H9 (cell line): ENCODE measurements around the gene CCDC89. TPM values are rescaled to one million over a fixed set of nuclear protein-coding genes. Genes with fewer than 3 reads are reported as not detected.

ENCODE experiments used
- DNase-seq: peaks from one replicate; pipeline ENCODE4 v3.0.0-alpha.2; 2017
- H2AFZ ChIP-seq: one replicate; pipeline ENCODE4 v1.6.1; 2013; ENCODE audit warnings: mild to moderate bottlenecking, low read length, control low read depth, moderate library complexity
- H2AK5ac ChIP-seq: 2 replicates; pipeline ENCODE4 v1.6.1; 2013; ENCODE audit warnings: low read length, control low read depth, mixed read lengths; ENCODE audit not compliant: insufficient read length
- H2BK120ac ChIP-seq: one replicate; pipeline ENCODE4 v1.6.1; 2013; ENCODE audit warnings: low read depth, mild to moderate bottlenecking, low read length, control low read depth, inconsistent platforms; ENCODE audit not compliant: poor library complexity, severe bottlenecking
- H2BK12ac ChIP-seq: 2 replicates; pipeline ENCODE4 v1.6.1; 2013; ENCODE audit warnings: low read length, control low read depth, mixed read lengths, low read depth; ENCODE audit not compliant: insufficient read length
- H2BK15ac ChIP-seq: 2 replicates; pipeline ENCODE4 v1.6.1; 2013; ENCODE audit warnings: low read depth, low read length, control low read depth
- H2BK20ac ChIP-seq: one replicate; pipeline ENCODE4 v1.6.1; 2013; ENCODE audit warnings: low read depth, mild to moderate bottlenecking, low read length, control low read depth, inconsistent platforms; ENCODE audit not compliant: poor library complexity, severe bottlenecking
- H2BK5ac ChIP-seq: 2 replicates; pipeline ENCODE4 v1.6.1; 2013; ENCODE audit warnings: low read length, control low read depth, mixed read lengths; ENCODE audit not compliant: insufficient read length
- H3K14ac ChIP-seq: 2 replicates; pipeline ENCODE4 v1.6.1; 2013; ENCODE audit warnings: low read length, control low read depth; ENCODE audit not compliant: insufficient read depth
- H3K18ac ChIP-seq: 2 replicates; pipeline ENCODE4 v1.6.1; 2013; ENCODE audit warnings: low read depth, mild to moderate bottlenecking, mixed read lengths, low read length, control low read depth; ENCODE audit not compliant: insufficient read length
- H3K23ac ChIP-seq: 2 replicates; pipeline ENCODE4 v1.6.1; 2013; ENCODE audit warnings: low read length, control low read depth, mixed read lengths, low read depth; ENCODE audit not compliant: insufficient read length
- H3K23me2 ChIP-seq: 2 replicates; pipeline ENCODE4 v1.6.1; 2013; ENCODE audit warnings: low read depth, mild to moderate bottlenecking, mixed read lengths, low read length, control low read depth; ENCODE audit not compliant: insufficient read length, poor library complexity, severe bottlenecking
- H3K27ac ChIP-seq: 2 replicates; pipeline ENCODE4 v1.5.1; 2013; ENCODE audit warnings: low read length, control low read depth, mixed read lengths, low read depth; ENCODE audit not compliant: insufficient read length
- H3K27me3 ChIP-seq: 2 replicates; pipeline ENCODE4 v1.6.1; 2013; ENCODE audit warnings: low read length, control low read depth, inconsistent platforms; ENCODE audit not compliant: insufficient read depth
- H3K4ac ChIP-seq: 2 replicates; pipeline ENCODE4 v1.6.1; 2013; ENCODE audit warnings: low read depth, mild to moderate bottlenecking, control low read depth, inconsistent platforms, low read length, moderate library complexity
- H3K4me1 ChIP-seq: 2 replicates; pipeline ENCODE4 v1.6.1; 2013; ENCODE audit warnings: low read length, control low read depth, inconsistent platforms; ENCODE audit not compliant: insufficient read depth
- H3K4me2 ChIP-seq: 2 replicates; pipeline ENCODE4 v1.6.1; 2013; ENCODE audit warnings: low read length, control low read depth, mixed read lengths; ENCODE audit not compliant: insufficient read length, insufficient read depth
- H3K56ac ChIP-seq: 2 replicates; pipeline ENCODE4 v1.6.1; 2013; ENCODE audit warnings: low read depth, mild to moderate bottlenecking, mixed read lengths, low read length, control low read depth; ENCODE audit not compliant: insufficient read length
- H3K79me1 ChIP-seq: 2 replicates; pipeline ENCODE4 v1.6.1; 2013; ENCODE audit warnings: low read depth, mild to moderate bottlenecking, moderate library complexity, low read length, control low read depth, inconsistent platforms; ENCODE audit not compliant: insufficient read depth, poor library complexity, severe bottlenecking
- H3K79me2 ChIP-seq: 2 replicates; pipeline ENCODE4 v1.6.1; 2013; ENCODE audit warnings: low read length, control low read depth, inconsistent platforms; ENCODE audit not compliant: insufficient read depth
- H3K9ac ChIP-seq: 2 replicates; pipeline ENCODE4 v1.6.1; 2013; ENCODE audit warnings: low read length, control low read depth, mixed read lengths; ENCODE audit not compliant: insufficient read length; ENCODE audit errors: extremely low read depth
- H3K9me3 ChIP-seq: one replicate; pipeline ENCODE4 v1.6.1; 2013; ENCODE audit warnings: low read depth, low read length, inconsistent platforms; ENCODE audit not compliant: control insufficient read depth
- H3T11ph ChIP-seq: one replicate; pipeline ENCODE4 v1.6.1; 2013; ENCODE audit warnings: mild to moderate bottlenecking, low read length, control low read depth, inconsistent platforms
- H4K20me1 ChIP-seq: one replicate; pipeline ENCODE4 v1.6.1; 2013; ENCODE audit not compliant: control insufficient read depth, insufficient read length, insufficient read depth
- H4K5ac ChIP-seq: 2 replicates; pipeline ENCODE4 v1.6.1; 2013; ENCODE audit warnings: low read depth, mild to moderate bottlenecking, mixed read lengths, low read length, control low read depth; ENCODE audit not compliant: insufficient read length
- H4K8ac ChIP-seq: replicated peaks from 2 replicates; pipeline ENCODE4 v1.6.1; 2013; ENCODE audit warnings: low read length, control low read depth, mixed read lengths, low read depth; ENCODE audit not compliant: insufficient read length
- H4K91ac ChIP-seq: 2 replicates; pipeline ENCODE4 v1.6.1; 2013; ENCODE audit warnings: low read depth, mild to moderate bottlenecking, moderate library complexity, mixed read lengths, low read length, control low read depth; ENCODE audit not compliant: insufficient read length
- H3K27ac Mint-ChIP-seq, 3 experiments: 2 replicates in 2 of 3; 3 replicates in 1 of 3; pipeline ENCODE4 v1.8.0; 2020 to 2021; ENCODE audit warnings: mixed read lengths in 3 of 3, mild to moderate bottlenecking in 1 of 3, moderate library complexity in 1 of 3
- H3K27me3 Mint-ChIP-seq: 2 replicates; pipeline ENCODE4 v1.8.0; 2021; ENCODE audit warnings: low read depth, mild to moderate bottlenecking, moderate library complexity, mixed read lengths
- H3K36me3 Mint-ChIP-seq, 3 experiments: 2 replicates in 2 of 3; 3 replicates in 1 of 3; pipeline ENCODE4 v1.8.0; 2020 to 2021; ENCODE audit warnings: low read depth in 3 of 3, mixed read lengths in 3 of 3; ENCODE audit not compliant: insufficient read depth in 1 of 3
- H3K4me1 Mint-ChIP-seq, 2 experiments: 2 replicates each; pipeline ENCODE4 v1.8.0; 2020; ENCODE audit warnings: mixed read lengths in 2 of 2
- H3K4me3 Mint-ChIP-seq, 2 experiments: 2 replicates in 1 of 2; 3 replicates in 1 of 2; pipeline ENCODE4 v1.8.0; 2020 to 2021; ENCODE audit warnings: mild to moderate bottlenecking in 2 of 2, mixed read lengths in 2 of 2, moderate library complexity in 1 of 2
- H3K9me3 Mint-ChIP-seq, 2 experiments: 2 replicates in 1 of 2; 3 replicates in 1 of 2; pipeline ENCODE4 v1.8.0; 2020; ENCODE audit warnings: mild to moderate bottlenecking in 2 of 2, mixed read lengths in 2 of 2, moderate library complexity in 1 of 2
- CTCF ChIP-seq: fragments of 200-600 bp; sonication (generic); conservative IDR thresholded peaks from 3 replicates; pipeline ENCODE4 v1.8.0; 2021; ENCODE audit warnings: antibody characterized with exemption, mild to moderate bottlenecking
- WGBS: extraction: QIAGEN DNeasy Blood & Tissue Kit; methylation state at CpG from one replicate; pipeline ENCODE4 v1.1.7; 2013; ENCODE audit warnings: missing lambda C conversion rate, low lambda C conversion rate, mixed read lengths; ENCODE audit not compliant: insufficient read length; ENCODE audit errors: extremely low coverage; 5-methylcytosine and 5-hydroxymethylcytosine counted together
- total RNA-seq: library from RNA; stranded (reverse); gene quantifications from 2 replicates; pipeline ENCODE4 v1.2.1, GENCODE V29; 2021

The CCDC89 gene
- total RNA-seq, 1 experiment from 2014 or later = not detected

GRCh38 chr11:85717429-85717828, 31.4 kb upstream of the CCDC89 start:
- Histone ChIP-seq H3K79me1 (no peaks in the 10 kb centered on the region), H3K27me3 (no peaks in the 10 kb centered on the region), H2BK15ac (no peak overlapping the region), H4K5ac (no peak overlapping the region), H4K8ac (no peak overlapping the region), H3T11ph (no peak overlapping the region), H2BK20ac (no peak overlapping the region), H3K4me1 (peaks cover 3% of the 10 kb centered on the region), H2BK12ac (no peak overlapping the region), H3K18ac (no peak overlapping the region), H2AK5ac (no peak overlapping the region), H3K9me3 (no peaks in the 10 kb centered on the region), H3K14ac (no peak overlapping the region), H3K23me2 (peaks cover 3% of the 10 kb centered on the region), H4K91ac (no peak overlapping the region), H3K23ac (no peak overlapping the region), H4K20me1 (no peaks in the 10 kb centered on the region), H3K4me2 (no peak overlapping the region), H3K27ac (no peak overlapping the region), H2BK5ac (no peak overlapping the region), H2BK120ac (no peak overlapping the region), H3K56ac (no peak overlapping the region), H3K79me2 (no peaks in the 10 kb centered on the region), H2AFZ (no peak overlapping the region), H3K4ac (no peak overlapping the region), H3K9ac (no peak overlapping the region)
- TF ChIP-seq CTCF = no peak
- no CpG with 5 or more reads among the region's 2 CpGs for WGBS
- Mint-ChIP-seq H3K27ac (no peak overlapping the region), H3K36me3 (no peaks in the 10 kb centered on the region), H3K27me3 (no peaks in the 10 kb centered on the region), H3K4me3 (no peak overlapping the region), H3K9me3 (no peaks in the 10 kb centered on the region), H3K4me1 (peaks cover 34 to 52% of the 10 kb centered on the region in 2 experiments)
- no peak for DNase-seq
